NCI-H146 treated with DMSO at 0.1 percent for 48 hours (cell line): ENCODE data around the gene IKBKE.

Source experiments
- DNase-seq: peaks from one replicate; lab custom pipeline; 2025; ENCODE audit not compliant: unreplicated experiment; lab: John Stamatoyannopoulos, UW

The IKBKE gene

DNA sequence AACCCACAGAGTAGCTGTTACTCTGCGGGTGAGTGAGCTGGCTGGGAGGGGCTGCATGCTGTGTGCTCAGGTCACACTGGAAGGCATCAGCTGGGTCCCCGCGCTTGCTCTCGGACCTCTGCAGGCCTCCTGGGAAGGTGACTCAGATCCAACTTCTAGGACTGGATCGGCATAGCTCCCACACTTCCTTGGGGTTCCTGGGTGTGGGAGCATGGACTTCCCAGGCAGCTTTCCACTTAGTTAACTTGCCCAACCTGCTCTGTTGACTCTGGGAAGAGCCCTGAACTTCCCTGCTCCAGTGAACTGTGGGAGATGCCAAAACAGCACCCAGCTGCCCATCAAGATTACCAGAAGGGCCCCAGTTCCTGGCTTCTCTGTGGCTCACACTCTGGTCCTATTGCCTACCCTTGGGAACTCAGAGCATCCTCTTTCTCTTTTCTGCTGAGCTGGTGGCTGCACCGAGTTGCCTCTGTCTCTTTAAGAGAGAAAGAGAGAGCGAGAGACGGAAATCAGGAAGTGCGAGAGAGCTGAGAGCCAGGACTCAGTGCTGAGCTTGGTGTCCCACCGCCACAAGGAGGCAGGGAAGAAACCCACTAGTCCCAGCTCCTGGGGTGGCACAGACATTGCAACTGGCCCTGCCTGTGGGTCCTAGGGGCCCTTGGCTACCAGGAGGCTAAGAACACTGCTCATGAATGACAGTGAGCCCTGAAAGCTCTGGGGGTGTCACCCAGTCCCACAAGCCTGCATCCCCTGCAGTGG lies at the start of gene IKBKE:
IKBKE (plus strand) TSS at position 544 of the 759 bp plus-strand sequence. CDS start 2,752 bp downstream, outside the sequence.
- DNase-seq, result peak; percentile 18

DNA sequence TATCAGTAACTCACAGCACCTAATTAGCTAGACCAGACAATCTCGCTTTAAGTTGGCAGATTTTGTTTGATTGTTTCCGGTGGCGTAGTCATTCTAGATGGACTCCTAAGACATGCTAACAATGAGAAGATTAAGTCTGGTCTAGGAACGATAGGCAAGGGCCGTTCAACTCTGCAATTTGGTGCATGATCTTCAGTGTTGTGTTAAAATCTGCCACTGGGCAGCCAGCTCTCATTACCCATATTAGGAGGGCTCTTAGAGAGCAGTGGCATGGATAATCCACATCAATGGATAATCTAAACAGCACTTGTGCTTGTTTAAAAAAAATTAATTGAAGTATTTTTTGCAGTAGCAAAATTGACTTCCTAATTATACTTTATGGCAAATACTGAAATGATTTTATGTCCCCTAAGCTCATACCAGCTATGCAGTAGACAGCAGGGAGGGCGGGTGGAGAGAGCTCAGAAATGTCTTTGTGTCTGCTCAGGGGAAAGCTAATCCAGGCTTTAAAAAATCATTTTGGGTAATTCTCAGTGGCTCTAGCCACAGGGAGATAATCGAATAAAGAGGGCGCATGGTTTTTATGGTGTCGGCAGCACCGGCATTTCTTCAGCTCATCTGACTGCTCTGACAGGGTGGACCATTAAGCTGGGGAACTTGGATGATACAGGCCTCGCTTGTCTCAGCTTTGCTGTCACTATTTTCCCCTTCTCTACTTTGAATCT lies 48.5 kb upstream of the IKBKE start:
- DNase-seq, result no peak

DNA sequence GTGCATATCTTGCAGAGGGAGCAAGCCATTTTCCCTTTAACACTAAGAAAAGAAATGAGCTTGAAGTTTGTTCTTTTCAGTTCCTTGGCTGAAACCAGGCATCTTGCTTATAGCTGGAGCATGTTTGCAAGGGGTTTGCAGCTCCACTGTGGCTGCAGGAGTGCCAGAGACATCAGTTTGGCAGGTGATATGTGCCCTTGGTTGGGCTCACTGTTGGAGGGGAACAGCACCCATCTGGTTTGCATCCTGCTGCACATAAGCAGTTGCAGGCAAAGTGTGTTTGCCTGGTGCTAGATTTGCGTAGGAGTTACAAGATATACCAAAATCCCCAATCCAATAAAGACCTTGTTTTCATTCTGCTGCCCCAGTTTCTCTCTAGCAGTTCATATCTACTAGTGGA lies 47.8 kb upstream of the IKBKE start:
- no peak for DNase-seq

DNA sequence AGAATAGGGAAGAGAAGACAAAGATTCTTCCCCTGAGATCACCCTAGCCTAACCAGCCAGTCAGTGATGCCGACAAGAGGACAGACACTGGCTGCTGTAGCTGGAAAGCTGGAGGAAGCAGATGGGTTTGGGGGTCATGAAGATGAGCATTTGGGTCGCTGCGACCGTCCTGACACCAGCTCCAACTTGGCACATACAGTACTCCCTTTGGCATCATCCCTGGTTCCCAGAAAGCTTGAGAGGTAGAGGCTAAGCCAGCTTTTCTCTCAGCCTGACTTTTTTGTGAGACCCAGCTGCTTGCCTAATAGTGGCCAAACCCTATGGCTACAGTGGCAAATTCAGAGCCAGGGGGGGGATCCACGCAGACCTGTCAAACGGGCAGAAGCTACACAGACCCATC lies 43.0 kb upstream of the IKBKE start:
- no peak for DNase-seq

DNA sequence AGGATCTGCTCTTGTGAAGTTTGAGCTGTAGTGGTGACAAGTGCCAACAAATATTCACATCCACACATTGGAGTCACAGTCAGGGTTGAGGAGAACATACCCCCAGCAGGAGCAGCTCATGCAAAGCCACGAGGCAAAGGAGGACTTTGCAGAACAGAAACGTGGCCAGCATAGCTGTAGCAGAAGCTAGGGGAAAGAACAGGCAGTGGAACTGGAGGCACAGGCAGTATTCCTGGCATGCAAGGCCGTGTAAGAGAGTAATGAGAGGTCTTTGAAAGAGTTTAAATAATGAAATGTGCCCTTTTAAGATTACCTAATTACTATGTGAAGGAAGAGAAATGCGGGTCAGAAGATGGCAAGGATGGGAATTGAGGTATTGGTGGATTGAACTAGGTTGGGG lies 40.9 kb upstream of the IKBKE start:
- no peak for DNase-seq

DNA sequence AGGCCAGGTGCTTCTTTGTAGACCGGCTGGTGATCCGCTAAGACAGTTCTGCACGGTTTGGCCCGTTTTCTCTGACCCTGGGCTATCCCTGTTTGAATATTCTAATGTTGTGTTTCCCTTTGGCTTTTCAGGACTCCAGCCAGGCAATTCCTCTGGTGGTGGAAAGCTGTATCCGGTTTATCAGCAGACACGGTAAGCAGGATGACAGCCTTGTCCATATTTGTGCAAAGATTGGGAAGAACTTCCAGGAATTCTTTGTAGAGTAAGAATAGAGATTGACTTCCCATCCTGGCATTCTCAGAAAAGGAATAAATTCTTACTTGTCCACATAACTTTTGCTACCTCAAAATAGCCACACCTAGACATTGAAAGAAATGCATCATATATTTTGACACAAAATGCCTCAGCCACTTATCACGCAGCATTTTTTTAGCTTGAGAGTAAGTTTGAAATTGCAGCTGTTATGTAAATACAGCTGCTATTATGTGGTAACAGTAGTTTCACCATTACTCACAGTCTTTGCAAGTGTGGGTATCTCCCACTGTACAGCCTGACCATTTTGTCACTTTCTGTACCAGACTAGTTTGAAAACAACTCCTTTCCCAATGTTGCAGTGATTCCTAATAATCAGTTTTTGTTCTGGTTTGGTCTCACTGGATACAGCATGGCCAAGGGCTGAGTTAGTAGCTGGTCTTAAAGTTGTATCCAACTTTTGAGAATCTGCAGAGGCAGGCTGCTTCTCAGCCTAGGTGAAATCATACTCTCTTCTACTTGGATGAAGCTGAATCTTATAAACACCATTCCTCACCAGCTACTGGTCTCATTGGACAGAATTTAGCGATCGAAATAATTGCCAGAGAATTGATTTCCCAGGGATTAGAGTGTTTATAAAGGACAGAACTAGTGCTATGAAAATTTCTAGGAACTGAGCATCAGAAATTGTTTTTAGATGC lies 40.0 kb upstream of the IKBKE start:
- DNase-seq, result no peak

DNA sequence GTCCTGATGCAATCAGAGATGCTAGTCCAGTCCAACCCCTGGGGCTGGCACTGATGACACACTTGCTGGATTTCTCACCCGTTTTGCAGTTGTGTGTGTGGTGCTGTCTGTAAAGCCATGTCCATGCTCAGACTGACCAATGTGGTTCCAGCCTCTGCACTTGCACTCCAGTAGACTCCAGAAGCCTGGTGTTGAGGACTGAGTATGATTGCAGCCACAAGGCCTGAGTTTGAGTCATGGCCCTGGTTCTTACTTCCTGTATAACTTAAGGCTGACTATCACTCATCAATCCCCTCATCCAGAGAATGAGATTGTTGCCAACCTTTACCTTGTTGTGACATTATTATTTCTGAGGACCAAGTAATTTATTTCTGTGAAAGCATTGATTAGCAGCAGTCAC lies 34.8 kb upstream of the IKBKE start:
- no peak for DNase-seq

DNA sequence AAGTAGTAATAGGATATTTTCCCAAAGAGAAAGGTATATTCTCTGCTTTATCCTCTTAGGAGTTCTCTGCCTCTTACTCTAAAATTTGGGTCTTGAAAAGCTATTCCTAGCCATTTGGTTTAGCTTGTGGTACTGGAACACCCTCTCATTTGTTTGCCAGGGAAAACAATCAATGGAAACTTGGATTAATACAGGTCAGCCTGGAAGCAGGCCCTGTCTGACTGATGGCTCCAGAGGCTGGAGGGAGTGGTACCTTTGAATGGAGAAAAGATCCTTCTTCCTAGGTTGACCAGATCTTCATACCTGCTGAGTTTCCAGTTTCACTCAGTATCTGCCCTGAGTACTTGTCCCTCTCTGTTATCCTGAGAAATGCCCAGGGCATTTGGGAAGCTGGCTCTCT lies 31.7 kb upstream of the IKBKE start:
- DNase-seq, result no peak

DNA sequence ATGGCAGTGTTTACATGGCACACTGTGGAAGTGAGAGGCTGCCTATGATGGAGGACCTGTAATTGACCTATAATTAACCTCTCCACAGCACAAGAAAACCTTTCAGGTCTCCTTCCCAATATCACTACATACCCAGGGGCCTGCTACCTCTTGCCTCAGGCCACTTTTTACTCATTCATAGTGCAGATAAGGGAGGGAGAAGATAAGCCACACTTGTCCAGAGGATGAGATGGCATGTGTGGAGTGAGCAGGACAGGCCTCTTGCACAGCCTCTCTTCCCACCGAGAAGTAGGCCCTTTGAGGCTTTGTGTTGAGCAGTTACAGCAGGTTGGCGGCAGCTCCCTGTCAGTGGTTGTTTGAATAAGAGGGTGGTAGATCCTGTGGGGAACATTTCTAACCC lies 31.1 kb upstream of the IKBKE start:
- peak; percentile 31 for DNase-seq

DNA sequence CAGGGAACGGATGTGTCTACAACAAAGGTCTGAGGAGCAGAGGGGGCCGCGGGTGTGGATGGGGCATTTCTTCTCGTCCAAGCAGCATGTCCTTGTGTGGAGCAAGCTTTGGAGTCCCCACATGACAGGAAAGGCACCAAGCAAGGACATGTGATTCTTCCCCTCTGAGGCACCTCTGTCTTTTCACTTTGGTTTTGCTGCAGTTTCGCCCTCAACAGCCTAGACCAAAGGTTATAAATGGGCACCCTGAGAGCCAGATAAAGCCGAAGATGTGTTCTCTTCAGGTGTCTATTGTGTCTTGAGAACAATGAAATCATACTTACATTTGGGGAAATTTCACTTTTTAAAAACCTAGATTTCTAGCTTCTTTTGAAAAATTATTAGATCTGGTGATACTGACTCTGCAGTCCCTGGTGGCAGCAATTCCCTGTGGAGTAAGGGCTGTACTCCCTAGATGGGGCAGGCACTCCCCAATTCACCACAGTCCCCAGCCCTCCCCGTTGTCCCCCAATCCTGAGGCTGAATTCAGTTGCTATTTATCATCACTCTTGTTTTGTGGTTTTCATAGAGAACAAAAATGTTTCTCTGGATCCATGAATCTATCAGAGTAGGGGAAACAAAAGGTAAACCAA lies 28.8 kb upstream of the IKBKE start:
- no peak for DNase-seq

DNA sequence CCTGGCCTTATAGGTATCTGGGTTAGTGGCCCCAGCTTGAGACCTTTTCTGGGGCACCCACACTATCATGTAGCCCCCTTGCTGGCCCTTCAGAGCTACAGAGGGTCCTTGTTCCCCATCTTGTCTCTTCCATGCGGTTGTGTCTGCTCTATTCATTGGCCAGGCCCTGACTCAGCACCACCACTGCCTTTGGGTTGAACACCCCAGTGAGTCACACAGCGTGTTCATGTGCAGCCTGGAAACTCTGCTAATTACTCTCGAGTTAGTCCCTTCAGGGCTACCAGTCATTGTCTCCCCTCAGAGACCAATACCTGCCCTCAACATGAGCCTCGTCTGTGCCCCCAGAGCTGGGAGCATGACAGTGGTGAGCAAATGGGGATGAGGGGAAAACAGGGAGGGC lies 28.2 kb upstream of the IKBKE start:
- no peak for DNase-seq

DNA sequence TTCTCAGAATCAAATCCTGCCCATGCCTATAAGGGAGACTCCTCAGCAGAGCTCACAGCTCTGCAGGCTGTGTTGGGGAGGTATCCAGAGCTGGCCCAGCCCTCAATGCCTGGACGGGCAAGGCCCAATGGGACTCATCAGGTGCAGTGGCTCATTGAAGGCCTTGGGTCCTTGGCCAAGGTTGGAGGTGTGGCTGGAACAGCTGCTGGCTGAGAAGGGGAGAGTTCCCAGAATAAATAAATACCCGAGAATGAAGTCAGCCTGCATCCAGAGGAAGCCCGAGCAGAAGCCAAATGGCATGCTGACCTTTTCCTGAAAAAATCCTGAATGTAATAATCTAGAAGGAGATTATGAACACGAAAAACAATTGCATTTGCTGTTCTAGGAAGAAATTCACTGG lies 25.2 kb upstream of the IKBKE start:
- DNase-seq, result no peak

DNA sequence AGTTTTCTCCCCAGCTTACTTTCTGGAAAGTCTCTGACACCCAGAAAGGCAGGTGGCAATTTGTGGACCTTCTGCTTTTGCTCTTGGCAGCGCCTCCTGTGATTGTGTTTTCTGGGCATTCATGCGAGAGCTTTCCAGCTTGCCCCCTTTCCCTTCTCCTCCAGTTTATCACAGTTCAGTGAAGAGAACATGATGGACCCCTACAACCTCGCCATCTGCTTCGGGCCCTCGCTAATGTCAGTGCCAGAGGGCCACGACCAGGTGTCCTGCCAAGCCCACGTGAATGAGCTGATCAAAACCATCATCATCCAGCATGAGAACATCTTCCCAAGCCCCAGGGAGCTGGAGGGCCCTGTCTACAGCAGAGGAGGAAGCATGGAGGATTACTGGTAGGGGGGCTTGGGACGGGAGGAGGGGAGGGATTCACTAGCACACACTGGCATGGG lies 24.3 kb upstream of the IKBKE start:
- DNase-seq, result no peak

DNA sequence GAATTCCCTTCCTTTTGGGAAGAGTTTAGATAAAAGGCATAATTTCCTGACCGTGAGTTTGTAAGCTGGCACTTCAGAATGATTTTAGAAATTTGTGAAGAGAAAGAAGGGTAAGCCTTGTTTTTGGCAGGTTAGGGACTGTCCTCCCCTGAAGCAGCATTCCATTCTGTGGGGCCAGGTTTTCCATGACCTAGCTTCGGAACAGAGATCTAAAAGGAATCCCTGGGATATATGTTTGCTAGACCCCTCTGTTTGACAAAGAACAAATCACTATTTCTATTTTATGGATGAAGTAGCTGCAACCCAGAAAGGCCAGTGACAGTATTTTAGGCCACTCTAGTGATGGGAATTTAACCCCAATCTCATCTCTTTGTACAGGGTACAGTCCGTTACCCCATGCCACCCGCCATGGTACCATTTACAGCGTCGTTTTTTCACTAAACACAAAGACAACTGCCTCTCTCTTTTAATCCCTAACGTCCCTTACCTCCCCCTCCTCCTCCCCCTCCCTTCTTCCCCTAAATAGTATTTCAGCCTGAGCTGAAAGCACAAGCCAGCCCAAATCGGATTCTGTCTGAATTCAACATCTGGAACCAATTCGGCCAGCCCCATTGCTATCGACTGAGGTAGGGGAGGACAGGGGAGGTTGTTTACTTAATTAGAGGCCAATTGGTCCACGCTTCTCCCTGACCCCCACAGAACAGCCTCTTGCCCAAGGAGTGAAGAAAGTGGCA lies 23.4 kb upstream of the IKBKE start:
- no peak for DNase-seq

DNA sequence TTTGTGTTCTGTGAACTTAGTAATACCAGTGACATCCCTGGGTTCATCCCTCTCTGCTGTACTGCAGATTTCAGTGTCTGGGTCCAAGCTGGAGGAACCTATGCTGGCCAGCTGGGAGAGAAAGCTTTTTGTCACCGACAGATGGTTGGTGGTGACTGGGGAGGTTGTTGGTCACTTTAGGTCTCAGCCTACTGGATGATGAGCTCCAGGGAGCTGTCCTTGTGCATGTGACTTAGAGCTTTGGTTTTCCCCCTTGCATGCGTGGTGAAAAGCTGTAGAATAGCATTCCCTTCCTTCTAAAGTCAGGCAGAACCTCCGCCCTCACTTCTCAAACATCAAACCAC lies 22.9 kb upstream of the IKBKE start:
- DNase-seq, result no peak

DNA sequence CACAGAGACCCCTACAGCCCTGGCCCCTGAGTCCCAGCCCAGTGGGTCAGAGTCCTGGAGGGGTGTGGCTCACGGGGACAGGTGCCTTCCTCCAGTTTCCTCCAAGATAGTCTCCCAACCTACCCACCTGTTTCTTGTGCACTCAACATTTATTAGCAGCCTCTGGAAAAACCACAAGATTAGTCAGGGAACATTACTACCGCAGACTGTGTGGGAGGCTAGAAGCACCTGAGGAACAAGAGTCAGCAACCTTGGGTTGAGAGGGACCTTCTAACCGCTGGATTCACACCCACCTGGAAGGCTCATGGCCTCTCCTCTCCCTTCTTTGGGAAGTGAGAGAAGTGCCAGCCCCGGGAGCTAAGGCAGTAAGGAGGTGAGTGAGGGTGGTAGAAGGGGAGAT lies 22.5 kb upstream of the IKBKE start:
- DNase-seq, result no peak

DNA sequence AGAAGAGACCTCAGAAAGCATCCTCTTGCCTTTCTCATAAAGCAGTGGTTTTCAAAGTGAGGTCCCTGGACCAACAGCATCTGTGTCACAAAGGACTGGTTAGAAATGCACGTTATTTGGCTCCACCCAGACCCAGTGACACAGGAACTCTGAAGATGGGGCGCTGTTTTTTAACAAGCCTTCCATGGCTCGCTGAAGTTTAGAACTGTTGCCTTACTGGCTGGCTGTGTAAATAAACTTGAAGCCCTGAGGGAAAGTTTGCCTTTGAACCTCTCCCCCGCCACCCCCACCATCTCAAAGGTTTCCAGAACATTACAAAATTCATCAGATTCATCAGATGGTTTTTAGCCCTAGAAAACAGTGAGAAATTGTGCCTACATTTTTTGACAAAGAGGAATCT lies 21.8 kb upstream of the IKBKE start:
- DNase-seq, result no peak

DNA sequence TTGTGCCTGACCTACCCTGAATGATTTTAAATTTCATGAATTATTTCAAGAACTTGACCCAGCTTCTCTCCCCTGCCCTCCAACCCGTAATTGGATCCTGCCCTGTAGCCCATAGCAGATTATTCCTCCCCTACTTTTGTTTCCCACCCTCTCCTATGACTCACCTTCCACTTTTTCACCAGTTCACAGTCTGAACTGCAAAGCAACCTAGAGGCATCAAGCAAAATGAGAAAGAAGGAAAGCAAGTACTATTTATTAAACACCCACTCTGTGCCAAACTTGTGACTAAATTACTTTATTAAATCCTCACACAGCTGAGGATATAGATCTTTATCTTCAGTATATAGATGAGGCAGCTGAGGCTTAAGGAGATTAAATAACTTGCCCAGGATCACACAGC lies 20.7 kb upstream of the IKBKE start:
- no peak for DNase-seq

DNA sequence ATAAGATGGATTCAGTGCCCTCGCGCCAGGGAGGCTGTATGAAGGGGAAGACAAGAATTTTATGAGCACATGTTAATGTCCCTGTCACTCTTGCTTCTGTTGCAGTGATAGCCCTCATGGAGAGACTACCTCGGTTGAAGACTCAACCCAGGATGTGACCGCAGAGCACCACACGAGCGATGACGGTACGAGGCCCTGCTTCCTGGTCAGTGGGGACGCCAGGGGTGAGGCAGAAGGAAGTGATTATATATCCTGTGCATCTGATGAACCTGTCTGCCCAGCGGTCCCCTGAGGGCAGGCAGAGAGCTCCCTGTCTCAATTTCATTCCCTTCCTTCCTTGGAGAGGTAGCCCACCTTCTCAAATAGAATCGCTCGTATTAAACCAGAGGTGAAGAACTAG lies 20.0 kb upstream of the IKBKE start:
- DNase-seq, result no peak

DNA sequence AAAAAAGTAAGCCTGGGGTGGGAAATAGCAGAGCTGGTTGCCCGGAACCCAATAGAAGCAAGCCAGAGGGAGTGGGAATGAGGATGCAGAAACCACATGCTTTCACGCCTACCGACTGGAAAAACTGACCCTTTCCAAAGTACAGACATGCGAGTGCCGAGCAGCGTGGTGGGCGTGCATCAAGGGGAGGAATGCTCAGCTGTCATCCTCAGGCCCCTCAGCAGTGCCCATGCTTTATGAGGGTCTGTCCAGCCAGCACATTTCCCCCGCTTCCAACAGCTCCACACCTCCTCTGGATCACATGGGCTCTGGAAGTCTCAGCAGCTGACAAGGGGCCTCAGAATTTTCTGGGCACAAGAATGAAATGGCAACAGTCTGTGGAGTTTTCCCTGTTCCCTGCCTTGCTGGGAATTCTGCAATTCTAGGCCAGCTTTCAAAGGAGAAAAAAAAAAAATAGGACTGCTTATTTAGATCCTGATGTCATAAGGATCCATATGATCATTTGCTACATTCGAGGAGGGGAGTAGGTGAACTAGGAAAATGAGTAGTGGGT lies 19.1 kb upstream of the IKBKE start:
- DNase-seq, result no peak
